Activated B cell treated with CpG ODN at 0.5 μM for 24 hours (primary cell): Measurements from ENCODE around the gene DNAJB1. TPM values are rescaled to one million over a fixed set of nuclear protein-coding genes. Genes with fewer than 3 reads are reported as not detected.

ENCODE experiments used
- ATAC-seq: fragments of 200-7000 bp; cut with Tn5 transposase; one replicate; pipeline ENCODE4 v1.10.0; 2021; ENCODE audit warnings: low read depth, mild to moderate bottlenecking, moderate library complexity
- CTCF ChIA-PET: fragments of 350-600 bp; sonication (Branson Sonifier 250); formaldehyde crosslinking; loops from one replicate; lab custom pipeline; 2021; ENCODE audit warnings: antibody characterized with exemption; lab: Charles Lee
- POLR2A ChIA-PET: fragments of 350-600 bp; sonication (Branson Sonifier 250); formaldehyde crosslinking; loops from one replicate; lab custom pipeline; 2021; ENCODE audit warnings: antibody characterized with exemption; lab: Charles Lee
- DNase-seq: peaks from one replicate; pipeline ENCODE4 v3.0.0; 2022
- H3K27ac Mint-ChIP-seq: one replicate; pipeline ENCODE4 v1.8.0; 2020; ENCODE audit warnings: mixed read lengths
- H3K27me3 Mint-ChIP-seq: one replicate; pipeline ENCODE4 v1.8.0; 2021; ENCODE audit warnings: mixed read lengths
- H3K36me3 Mint-ChIP-seq: one replicate; pipeline ENCODE4 v1.8.0; 2021; ENCODE audit warnings: low read depth, mixed read lengths
- H3K4me1 Mint-ChIP-seq: one replicate; pipeline ENCODE4 v1.8.0; 2021; ENCODE audit warnings: mixed read lengths
- H3K4me3 Mint-ChIP-seq: one replicate; pipeline ENCODE4 v1.8.0; 2020; ENCODE audit warnings: mild to moderate bottlenecking, mixed read lengths
- H3K9me3 Mint-ChIP-seq: one replicate; pipeline ENCODE4 v1.8.0; 2020; ENCODE audit warnings: mixed read lengths
- intact Hi-C: fragments of 100-400 bp; cut with micrococcal nuclease; formaldehyde crosslinking; loops from one replicate; pipeline ENCODE4 v1.15.1; 2024
- total RNA-seq: library from RNA; stranded (reverse); gene quantifications from 2 replicates; pipeline ENCODE4 v1.2.3, GENCODE V29; 2022
- TF ChIP-seq, protein P1 (sequence below): fragments of 200-600 bp; IDR thresholded peaks from one replicate; pipeline ENCODE4 v1.8.0; 2022; ENCODE audit warnings: antibody characterized with exemption, mild to moderate bottlenecking

Gene DNAJB1
- total RNA-seq, 1 donor from 2014 or later: 56.1 TPM

DNA sequence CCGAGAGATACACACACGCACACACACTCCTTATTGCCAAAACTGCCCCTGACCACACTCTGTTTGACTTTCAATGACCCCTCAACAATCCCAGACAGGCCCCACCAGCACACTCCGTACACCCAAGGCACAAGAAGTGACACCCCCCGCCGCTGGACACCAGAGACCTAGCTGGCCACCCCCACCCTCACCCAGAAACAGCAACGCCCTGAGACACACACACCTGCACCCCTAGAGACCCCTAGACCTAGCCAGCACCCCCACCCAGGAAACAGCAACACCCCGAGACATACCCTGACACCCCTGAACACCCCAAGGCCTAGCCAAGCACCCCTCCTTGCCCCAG is 41.9 kb downstream of the DNAJB1 start:
- DNase-seq (no peak), ATAC-seq (no peak)
- Mint-ChIP-seq H3K4me3 (no peak overlapping the region), H3K27ac (no peak overlapping the region), H3K36me3 (peaks cover 3% of the 10 kb centered on the region), H3K4me1 (peaks cover 25% of the 10 kb centered on the region), H3K27me3 (peaks cover 28% of the 10 kb centered on the region), H3K9me3 (no peaks in the 10 kb centered on the region)
- ChIA-PET POLR2A (no interaction called here), CTCF (no interaction called here)
- TF ChIP-seq, protein P1, sequence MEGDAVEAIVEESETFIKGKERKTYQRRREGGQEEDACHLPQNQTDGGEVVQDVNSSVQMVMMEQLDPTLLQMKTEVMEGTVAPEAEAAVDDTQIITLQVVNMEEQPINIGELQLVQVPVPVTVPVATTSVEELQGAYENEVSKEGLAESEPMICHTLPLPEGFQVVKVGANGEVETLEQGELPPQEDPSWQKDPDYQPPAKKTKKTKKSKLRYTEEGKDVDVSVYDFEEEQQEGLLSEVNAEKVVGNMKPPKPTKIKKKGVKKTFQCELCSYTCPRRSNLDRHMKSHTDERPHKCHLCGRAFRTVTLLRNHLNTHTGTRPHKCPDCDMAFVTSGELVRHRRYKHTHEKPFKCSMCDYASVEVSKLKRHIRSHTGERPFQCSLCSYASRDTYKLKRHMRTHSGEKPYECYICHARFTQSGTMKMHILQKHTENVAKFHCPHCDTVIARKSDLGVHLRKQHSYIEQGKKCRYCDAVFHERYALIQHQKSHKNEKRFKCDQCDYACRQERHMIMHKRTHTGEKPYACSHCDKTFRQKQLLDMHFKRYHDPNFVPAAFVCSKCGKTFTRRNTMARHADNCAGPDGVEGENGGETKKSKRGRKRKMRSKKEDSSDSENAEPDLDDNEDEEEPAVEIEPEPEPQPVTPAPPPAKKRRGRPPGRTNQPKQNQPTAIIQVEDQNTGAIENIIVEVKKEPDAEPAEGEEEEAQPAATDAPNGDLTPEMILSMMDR: no peak
- intact Hi-C loops: loop anchor here (10.0 kb wide), 1 partner anchor 401 kb away; the partner anchor contains the start of gene MISP3

DNA sequence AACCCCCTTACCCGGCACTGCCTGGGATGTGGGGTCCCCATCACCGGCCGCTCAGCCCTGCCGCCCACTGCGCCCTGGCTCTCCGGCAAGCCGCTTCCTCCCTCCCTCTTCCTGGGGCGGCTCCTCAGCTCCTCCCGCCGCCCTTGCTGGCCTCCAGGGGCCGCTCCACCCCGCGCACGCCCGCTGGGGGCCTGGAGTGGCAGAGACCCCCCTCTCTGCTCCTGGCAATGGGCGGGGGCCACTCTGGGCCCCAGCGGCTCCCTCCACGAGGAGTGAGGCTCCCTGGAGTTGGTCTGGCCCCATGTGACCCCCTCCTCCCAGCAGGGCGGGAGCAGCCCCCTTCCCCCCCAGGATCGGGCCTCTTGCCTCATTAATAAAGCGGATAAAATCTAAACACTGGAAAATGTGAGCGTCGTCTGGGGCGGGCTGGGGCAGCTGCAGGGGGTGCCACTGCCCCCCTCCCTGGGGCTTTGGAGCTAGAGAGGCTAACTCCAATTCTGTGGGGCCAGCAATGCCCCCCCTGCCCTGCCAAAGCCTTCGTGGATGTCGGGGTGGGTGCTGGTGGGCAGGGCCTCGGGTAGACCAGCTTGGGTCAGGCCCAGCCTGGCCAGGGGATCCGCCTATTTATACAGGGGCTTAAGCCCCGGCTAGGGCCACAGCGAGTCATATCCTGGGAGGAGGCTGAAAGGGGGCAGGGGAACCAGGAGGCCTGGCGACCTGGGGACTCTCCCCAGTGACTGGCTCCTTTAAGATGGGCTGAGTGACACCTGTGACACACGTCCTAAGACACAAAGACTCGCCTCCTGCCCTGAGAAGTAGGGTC is 42.7 kb downstream of the DNAJB1 start, which contains the start of gene PTGER1:
TSS of gene PTGER1 (minus strand) at position 104 of the 823 bp plus-strand sequence. CDS start 1,034 bp downstream, outside the sequence.
- Mint-ChIP-seq H3K9me3 (no peaks in the 10 kb centered on the region), H3K27me3 (peaks cover 28% of the 10 kb centered on the region), H3K4me3 (no peak within 1 kb of the TSS), H3K4me1 (peaks cover 25% of the 10 kb centered on the region), H3K27ac (no peak within 1 kb of the TSS), H3K36me3 (peaks cover 10% of the 10 kb centered on the region)
- ATAC-seq (no peak), DNase-seq (no peak)
- ChIA-PET CTCF (no interaction called here), POLR2A (no interaction called here)
- TF ChIP-seq, protein P1: no peak
- intact Hi-C loops: loop anchor here (10.0 kb wide), 1 partner anchor 401 kb away; the partner anchor contains the start of gene MISP3

DNA sequence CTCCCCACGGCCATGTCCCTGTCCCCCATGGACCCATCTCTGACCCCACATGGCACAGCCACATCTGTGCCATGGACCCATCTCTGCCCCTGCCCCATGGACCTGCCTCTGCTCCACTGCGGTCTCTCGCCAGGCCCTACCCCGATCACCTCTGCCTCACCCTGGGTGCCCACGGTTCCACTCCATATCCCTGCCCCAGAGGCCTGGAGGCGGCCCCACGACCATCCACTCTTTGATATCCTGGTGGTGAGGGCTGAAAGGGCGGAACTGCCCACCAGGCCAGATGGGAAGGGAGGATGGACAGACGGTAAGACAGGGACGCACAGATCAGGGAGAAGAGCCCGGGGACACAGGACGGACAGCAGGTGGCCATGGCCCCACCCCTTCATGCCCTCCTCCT is 43.4 kb downstream of the DNAJB1 start:
- ChIA-PET CTCF (no interaction called here), POLR2A (interaction anchor here (0.7 kb wide), 1 partner anchor 491 kb away, joined by 4 read pairs; no protein-coding TSS in a partner anchor)
- H3K27me3 Mint-ChIP-seq: peaks cover 28% of the 10 kb centered on the region
- H3K36me3 Mint-ChIP-seq: peaks cover 16% of the 10 kb centered on the region
- TF ChIP-seq, protein P1: no peak
- DNase-seq (no peak), ATAC-seq (no peak)
- intact Hi-C loops: loop anchor here (10.0 kb wide), 1 partner anchor 400 kb away; the partner anchor contains the start of gene MISP3
- peaks cover 25% of the 10 kb centered on the region for H3K4me1 Mint-ChIP-seq
- H3K9me3 Mint-ChIP-seq: no peaks in the 10 kb centered on the region
- H3K4me3 Mint-ChIP-seq: no peak overlapping the region
- no peak overlapping the region for H3K27ac Mint-ChIP-seq

DNA sequence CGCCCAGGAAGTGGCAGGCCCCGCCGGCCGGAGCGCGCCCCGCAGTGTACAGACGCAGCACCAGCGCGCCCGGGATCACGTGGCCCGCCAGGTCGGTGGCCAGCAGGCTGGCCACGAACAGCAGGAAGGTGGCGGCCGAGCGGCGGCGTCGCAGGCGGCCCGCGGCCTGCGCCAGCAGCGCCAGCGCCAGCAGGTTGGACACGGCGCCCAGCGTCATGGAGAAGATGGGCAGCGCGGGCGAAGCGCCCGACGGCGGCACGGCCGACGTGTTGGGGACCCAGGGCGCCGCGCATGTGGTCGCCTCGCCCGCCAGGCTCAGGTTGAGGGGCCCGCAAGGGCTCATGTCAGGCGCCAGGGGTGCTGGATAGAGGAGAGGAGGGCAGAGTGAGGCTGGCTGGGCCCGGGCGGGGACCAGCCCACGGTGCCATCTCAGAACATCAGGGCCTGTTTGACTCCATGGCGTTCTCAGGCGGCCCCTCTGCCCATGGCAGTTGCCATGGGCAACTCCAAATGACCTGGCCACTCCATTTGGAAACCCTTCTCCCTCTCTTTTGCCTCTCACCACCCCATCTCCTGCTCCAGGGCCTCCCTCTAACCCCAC is 44.1 kb downstream of the DNAJB1 start:
- intact Hi-C loops: loop anchor here (10.0 kb wide), 1 partner anchor 399 kb away; the partner anchor contains the start of gene MISP3
- ATAC-seq (no peak), DNase-seq (no peak)
- ChIA-PET CTCF (no interaction called here), POLR2A (interaction anchor here (0.7 kb wide), 1 partner anchor 492 kb away, joined by 4 read pairs; no protein-coding TSS in a partner anchor)
- H3K9me3 Mint-ChIP-seq: no peaks in the 10 kb centered on the region
- peaks cover 23% of the 10 kb centered on the region for H3K36me3 Mint-ChIP-seq
- no peak overlapping the region for H3K4me3 Mint-ChIP-seq
- H3K4me1 Mint-ChIP-seq: peaks cover 25% of the 10 kb centered on the region
- peaks cover 28% of the 10 kb centered on the region for H3K27me3 Mint-ChIP-seq
- no peak overlapping the region for H3K27ac Mint-ChIP-seq
- TF ChIP-seq, protein P1: no peak
